GM23338 (cell line): ENCODE results near the gene NGLY1.

Experiments used
- CREB1 ChIP-seq: fragments of 250-450 bp; sonication (Bioruptor Pico); IDR thresholded peaks from 2 replicates; pipeline ENCODE4 v1.5.0; 2020; ENCODE audit warnings: low read depth, mild to moderate bottlenecking, moderate library complexity
- EZH2 ChIP-seq: fragments of 200-600 bp; sonication (generic); IDR thresholded peaks from one replicate; pipeline ENCODE4 v1.8.0; 2017; ENCODE audit warnings: antibody characterized with exemption, mild to moderate bottlenecking, low read depth; ENCODE audit not compliant: unreplicated experiment
- EZH2phosphoT487 ChIP-seq: fragments of 200-600 bp; sonication (generic); IDR thresholded peaks from one replicate; pipeline ENCODE4 v1.8.1; 2018; ENCODE audit warnings: antibody characterized with exemption; ENCODE audit not compliant: unreplicated experiment
- NANOG ChIP-seq: IDR thresholded peaks from 2 replicates; pipeline ENCODE4 v1.6.1; 2016; ENCODE audit warnings: antibody characterized with exemption, borderline replicate concordance
- POLR2AphosphoS5 ChIP-seq: IDR thresholded peaks from 2 replicates; pipeline ENCODE4 v1.6.1; 2016; ENCODE audit warnings: antibody characterized with exemption, low read depth
- STAT1 ChIP-seq: IDR thresholded peaks from one replicate; pipeline ENCODE4 v1.6.1; 2016; ENCODE audit warnings: antibody characterized with exemption; ENCODE audit not compliant: unreplicated experiment
- ZNF114 ChIP-seq: fragments of 250-450 bp; sonication (Bioruptor Pico); IDR thresholded peaks from 2 replicates; pipeline ENCODE4 v1.5.0; 2020; ENCODE audit warnings: mild to moderate bottlenecking, moderate library complexity
- TF ChIP-seq, protein P1 (sequence below), 2 experiments: fragments of 200-600 bp in 1 of 2; sonication (generic) in 1 of 2; conservative IDR thresholded peaks; 2 replicates each; pipeline versions ENCODE4 v1.5.1 to v1.6.1; 2016 to 2017; ENCODE audit warnings: antibody characterized with exemption in 2 of 2, low read depth in 2 of 2, mild to moderate bottlenecking in 2 of 2, moderate library complexity in 1 of 2
- TF ChIP-seq, protein P2 (sequence below): IDR thresholded peaks from one replicate; pipeline ENCODE4 v1.6.1; 2018; ENCODE audit warnings: antibody characterized with exemption; ENCODE audit not compliant: unreplicated experiment
- TF ChIP-seq, protein P3 (sequence below): IDR thresholded peaks from 2 replicates; pipeline ENCODE4 v1.6.1; 2016; ENCODE audit warnings: antibody characterized with exemption

DNA sequence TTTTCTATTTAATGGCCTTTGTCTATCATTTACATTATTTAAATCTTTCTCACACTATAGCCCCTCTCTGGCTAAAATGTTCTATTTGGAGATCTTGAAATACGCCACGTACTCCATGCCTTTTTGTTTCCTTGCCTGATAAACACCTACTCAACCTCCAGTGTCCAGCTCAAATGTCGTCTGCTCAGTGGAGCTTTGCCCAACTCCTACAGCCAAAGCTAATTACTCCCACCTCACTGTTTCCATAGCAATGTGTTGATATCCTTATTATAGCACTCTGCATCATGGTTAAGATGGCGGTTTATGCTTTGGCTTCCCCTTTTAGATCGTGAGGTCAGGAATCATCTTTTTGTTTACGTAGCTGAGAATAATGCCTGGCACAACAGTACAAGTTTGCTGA, 55.9 kb downstream of the NGLY1 start:
- TF ChIP-seq, protein P1, sequence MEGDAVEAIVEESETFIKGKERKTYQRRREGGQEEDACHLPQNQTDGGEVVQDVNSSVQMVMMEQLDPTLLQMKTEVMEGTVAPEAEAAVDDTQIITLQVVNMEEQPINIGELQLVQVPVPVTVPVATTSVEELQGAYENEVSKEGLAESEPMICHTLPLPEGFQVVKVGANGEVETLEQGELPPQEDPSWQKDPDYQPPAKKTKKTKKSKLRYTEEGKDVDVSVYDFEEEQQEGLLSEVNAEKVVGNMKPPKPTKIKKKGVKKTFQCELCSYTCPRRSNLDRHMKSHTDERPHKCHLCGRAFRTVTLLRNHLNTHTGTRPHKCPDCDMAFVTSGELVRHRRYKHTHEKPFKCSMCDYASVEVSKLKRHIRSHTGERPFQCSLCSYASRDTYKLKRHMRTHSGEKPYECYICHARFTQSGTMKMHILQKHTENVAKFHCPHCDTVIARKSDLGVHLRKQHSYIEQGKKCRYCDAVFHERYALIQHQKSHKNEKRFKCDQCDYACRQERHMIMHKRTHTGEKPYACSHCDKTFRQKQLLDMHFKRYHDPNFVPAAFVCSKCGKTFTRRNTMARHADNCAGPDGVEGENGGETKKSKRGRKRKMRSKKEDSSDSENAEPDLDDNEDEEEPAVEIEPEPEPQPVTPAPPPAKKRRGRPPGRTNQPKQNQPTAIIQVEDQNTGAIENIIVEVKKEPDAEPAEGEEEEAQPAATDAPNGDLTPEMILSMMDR (conservative IDR thresholded peaks at IDR 0.05; ENCODE audit: low read depth in 2 of 2), result no peak
- no peak for TF ChIP-seq POLR2AphosphoS5
- TF ChIP-seq CREB1 (CRISPR knock-in tag), result no peak
- TF ChIP-seq EZH2, result no peak
- no peak for TF ChIP-seq ZNF114 (CRISPR knock-in tag)
- no peak for TF ChIP-seq NANOG
- TF ChIP-seq, protein P2, sequence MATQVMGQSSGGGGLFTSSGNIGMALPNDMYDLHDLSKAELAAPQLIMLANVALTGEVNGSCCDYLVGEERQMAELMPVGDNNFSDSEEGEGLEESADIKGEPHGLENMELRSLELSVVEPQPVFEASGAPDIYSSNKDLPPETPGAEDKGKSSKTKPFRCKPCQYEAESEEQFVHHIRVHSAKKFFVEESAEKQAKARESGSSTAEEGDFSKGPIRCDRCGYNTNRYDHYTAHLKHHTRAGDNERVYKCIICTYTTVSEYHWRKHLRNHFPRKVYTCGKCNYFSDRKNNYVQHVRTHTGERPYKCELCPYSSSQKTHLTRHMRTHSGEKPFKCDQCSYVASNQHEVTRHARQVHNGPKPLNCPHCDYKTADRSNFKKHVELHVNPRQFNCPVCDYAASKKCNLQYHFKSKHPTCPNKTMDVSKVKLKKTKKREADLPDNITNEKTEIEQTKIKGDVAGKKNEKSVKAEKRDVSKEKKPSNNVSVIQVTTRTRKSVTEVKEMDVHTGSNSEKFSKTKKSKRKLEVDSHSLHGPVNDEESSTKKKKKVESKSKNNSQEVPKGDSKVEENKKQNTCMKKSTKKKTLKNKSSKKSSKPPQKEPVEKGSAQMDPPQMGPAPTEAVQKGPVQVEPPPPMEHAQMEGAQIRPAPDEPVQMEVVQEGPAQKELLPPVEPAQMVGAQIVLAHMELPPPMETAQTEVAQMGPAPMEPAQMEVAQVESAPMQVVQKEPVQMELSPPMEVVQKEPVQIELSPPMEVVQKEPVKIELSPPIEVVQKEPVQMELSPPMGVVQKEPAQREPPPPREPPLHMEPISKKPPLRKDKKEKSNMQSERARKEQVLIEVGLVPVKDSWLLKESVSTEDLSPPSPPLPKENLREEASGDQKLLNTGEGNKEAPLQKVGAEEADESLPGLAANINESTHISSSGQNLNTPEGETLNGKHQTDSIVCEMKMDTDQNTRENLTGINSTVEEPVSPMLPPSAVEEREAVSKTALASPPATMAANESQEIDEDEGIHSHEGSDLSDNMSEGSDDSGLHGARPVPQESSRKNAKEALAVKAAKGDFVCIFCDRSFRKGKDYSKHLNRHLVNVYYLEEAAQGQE, result no peak
- TF ChIP-seq EZH2phosphoT487, result no peak
- no peak for TF ChIP-seq STAT1
- TF ChIP-seq, protein P3, sequence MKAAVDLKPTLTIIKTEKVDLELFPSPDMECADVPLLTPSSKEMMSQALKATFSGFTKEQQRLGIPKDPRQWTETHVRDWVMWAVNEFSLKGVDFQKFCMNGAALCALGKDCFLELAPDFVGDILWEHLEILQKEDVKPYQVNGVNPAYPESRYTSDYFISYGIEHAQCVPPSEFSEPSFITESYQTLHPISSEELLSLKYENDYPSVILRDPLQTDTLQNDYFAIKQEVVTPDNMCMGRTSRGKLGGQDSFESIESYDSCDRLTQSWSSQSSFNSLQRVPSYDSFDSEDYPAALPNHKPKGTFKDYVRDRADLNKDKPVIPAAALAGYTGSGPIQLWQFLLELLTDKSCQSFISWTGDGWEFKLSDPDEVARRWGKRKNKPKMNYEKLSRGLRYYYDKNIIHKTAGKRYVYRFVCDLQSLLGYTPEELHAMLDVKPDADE, result no peak
